Karpas-422 (cell line): Measurements from ENCODE around the gene IQGAP2. TPM values are rescaled to one million over a fixed set of nuclear protein-coding genes. Genes with fewer than 3 reads are reported as not detected.

Source experiments
- DNase-seq: peaks from one replicate; pipeline ENCODE4 v3.0.0-alpha.2; 2015
- H2AFZ ChIP-seq: fragments of 200-600 bp; sonication (generic); 2 replicates; pipeline ENCODE4 v1.6.1; 2014; ENCODE audit warnings: antibody characterized with exemption, low read length, mixed read lengths
- H3K27ac ChIP-seq: fragments of 200-600 bp; sonication (generic); 2 replicates; pipeline ENCODE4 v1.5.1; 2014; ENCODE audit warnings: mild to moderate bottlenecking, low read length, moderate library complexity
- H3K27me3 ChIP-seq: fragments of 200-600 bp; sonication (generic); 2 replicates; pipeline ENCODE4 v1.6.1; 2014; ENCODE audit warnings: low read length, mixed read lengths
- H3K36me3 ChIP-seq: fragments of 200-600 bp; sonication (generic); 2 replicates; pipeline ENCODE4 v1.6.1; 2014; ENCODE audit warnings: low read length, mixed read lengths; ENCODE audit not compliant: insufficient read depth
- H3K4me1 ChIP-seq: fragments of 200-600 bp; sonication (generic); 2 replicates; pipeline ENCODE4 v1.6.1; 2014; ENCODE audit warnings: mild to moderate bottlenecking, low read length, mixed read lengths
- H3K4me2 ChIP-seq: fragments of 200-600 bp; sonication (generic); 2 replicates; pipeline ENCODE4 v1.6.1; 2014; ENCODE audit warnings: low read length, low read depth, mild to moderate bottlenecking; ENCODE audit not compliant: poor library complexity, severe bottlenecking
- H3K4me3 ChIP-seq: fragments of 200-600 bp; sonication (generic); 2 replicates; pipeline ENCODE4 v1.5.1; 2014; ENCODE audit warnings: mild to moderate bottlenecking, antibody characterized with exemption, low read length, mixed read lengths
- H3K79me2 ChIP-seq: fragments of 200-600 bp; sonication (generic); 2 replicates; pipeline ENCODE4 v1.6.1; 2014; ENCODE audit warnings: mild to moderate bottlenecking, low read length, mixed read lengths
- H3K9ac ChIP-seq: fragments of 200-600 bp; sonication (generic); 2 replicates; pipeline ENCODE4 v1.6.0; 2014; ENCODE audit warnings: low read length
- H3K9me2 ChIP-seq: fragments of 200-600 bp; sonication (generic), shearing (Covaris generic); replicated peaks from 2 replicates; pipeline ENCODE4 v1.6.0; 2014; ENCODE audit warnings: mild to moderate bottlenecking, low read length, moderate library complexity; ENCODE audit not compliant: insufficient read depth
- H3K9me3 ChIP-seq: fragments of 300-700, 200-600 bp; sonication (generic); 2 replicates; pipeline ENCODE4 v1.6.1; 2014; ENCODE audit warnings: low read length, mixed read lengths
- H4K20me1 ChIP-seq: fragments of 200-600 bp; sonication (generic); 2 replicates; pipeline ENCODE4 v1.6.1; 2014; ENCODE audit warnings: mild to moderate bottlenecking, antibody characterized with exemption, low read length, low read depth; ENCODE audit not compliant: insufficient read depth
- total RNA-seq: library from RNA; depleted of rRNA; stranded (reverse); fragments of >200 nt; shearing (Covaris generic); gene quantifications from 2 replicates; pipeline ENCODE4 v1.2.3, GENCODE V29; 2014; ENCODE audit warnings: low replicate concordance

Gene IQGAP2
- total RNA-seq, 1 experiment from 2014 or later = not detected

DNA sequence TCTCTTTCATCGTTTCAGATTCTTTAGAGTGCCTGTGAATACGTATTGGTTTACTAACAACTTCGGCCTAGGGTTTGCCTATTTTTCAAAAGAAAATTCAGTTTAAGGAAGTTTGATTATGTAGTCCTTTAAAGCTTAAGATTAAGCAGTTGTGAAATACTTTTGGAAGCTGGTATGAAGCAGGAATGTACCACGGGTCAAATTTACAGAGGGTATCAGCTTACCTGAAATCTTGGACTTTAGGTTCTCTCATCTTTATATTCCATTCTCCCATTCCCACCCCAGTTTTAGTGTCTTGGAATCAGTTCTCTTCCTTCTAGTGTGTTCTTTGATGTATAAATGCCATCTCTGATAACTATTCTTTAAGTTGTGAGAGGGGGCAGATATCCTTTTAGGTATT is 53.2 kb downstream of the IQGAP2 start:
- H3K79me2 ChIP-seq = no peaks in the 10 kb centered on the region
- H3K27me3 ChIP-seq = no peaks in the 10 kb centered on the region
- no peaks in the 10 kb centered on the region for H3K9me2 ChIP-seq
- no peaks in the 10 kb centered on the region for H4K20me1 ChIP-seq
- no peak overlapping the region for H2AFZ ChIP-seq
- H3K4me2 ChIP-seq = no peak overlapping the region
- H3K4me1 ChIP-seq = no peaks in the 10 kb centered on the region
- H3K36me3 ChIP-seq = no peaks in the 10 kb centered on the region
- no peak overlapping the region for H3K27ac ChIP-seq
- DNase-seq = no peak
- no peak overlapping the region for H3K9ac ChIP-seq
- H3K4me3 ChIP-seq = no peak overlapping the region
- no peaks in the 10 kb centered on the region for H3K9me3 ChIP-seq

DNA sequence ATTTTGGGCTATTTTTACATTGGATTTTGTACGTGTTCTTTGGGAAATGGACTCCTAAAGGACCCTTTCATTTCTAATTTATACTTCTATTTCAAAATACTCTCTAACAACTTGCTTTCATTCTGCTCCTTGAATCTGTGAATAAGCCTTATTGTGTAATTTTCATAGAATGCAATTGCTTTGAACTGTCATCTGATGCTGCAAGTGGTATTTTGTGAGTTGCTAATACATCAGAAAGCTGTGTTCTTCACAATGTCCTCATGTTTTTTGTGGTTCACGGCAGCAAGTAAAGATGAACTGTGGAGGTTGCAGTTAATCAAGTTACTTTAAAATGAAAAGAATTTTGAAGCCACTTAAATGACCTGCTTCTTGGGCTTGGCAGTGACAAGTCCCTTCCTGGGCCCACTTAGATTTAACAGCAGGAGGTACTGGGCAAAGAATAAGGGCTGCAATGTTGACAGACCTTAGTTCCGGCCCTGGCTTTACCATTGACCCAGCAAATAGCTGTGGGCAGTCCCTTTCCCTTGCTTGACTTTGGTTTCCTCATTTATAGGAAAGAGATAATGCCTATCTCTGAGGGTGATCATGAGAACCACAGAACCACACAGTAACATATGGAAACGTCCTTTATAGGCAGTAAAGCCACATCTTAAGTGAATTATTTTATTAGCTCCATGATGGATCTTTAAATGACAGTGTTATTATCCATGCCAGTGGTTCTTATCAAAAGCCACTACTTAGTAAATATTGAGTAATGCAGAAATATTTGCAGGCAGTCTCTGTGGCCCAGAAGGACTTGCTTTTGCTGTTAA is 54.8 kb downstream of the IQGAP2 start:
- no peaks in the 10 kb centered on the region for H4K20me1 ChIP-seq
- no peak overlapping the region for H3K27ac ChIP-seq
- H3K9ac ChIP-seq = no peak overlapping the region
- H3K4me3 ChIP-seq = no peak overlapping the region
- no peak overlapping the region for H3K4me2 ChIP-seq
- no peaks in the 10 kb centered on the region for H3K4me1 ChIP-seq
- no peaks in the 10 kb centered on the region for H3K36me3 ChIP-seq
- no peak overlapping the region for H2AFZ ChIP-seq
- no peaks in the 10 kb centered on the region for H3K27me3 ChIP-seq
- H3K9me2 ChIP-seq = no peaks in the 10 kb centered on the region
- no peaks in the 10 kb centered on the region for H3K9me3 ChIP-seq
- H3K79me2 ChIP-seq = no peaks in the 10 kb centered on the region
- DNase-seq = no peak

DNA sequence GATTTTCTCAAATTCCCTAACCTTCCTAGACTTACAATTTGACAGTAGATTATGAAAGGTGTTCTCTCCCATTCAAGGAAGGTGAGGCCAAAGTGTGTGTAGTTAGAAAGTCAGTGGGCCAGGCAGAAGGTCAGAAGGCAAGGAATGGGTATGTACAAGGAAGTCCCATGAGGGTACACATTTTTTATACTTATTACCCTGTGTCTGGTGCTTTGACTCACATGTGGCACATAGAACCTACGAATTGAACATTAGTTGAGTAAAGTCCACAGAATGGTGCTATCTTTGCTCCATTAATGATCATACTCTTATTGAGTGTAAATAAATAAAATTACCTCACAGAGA is 55.4 kb downstream of the IQGAP2 start:
- Histone ChIP-seq H3K36me3 (no peaks in the 10 kb centered on the region), H3K27me3 (no peaks in the 10 kb centered on the region), H2AFZ (no peak overlapping the region), H4K20me1 (no peaks in the 10 kb centered on the region), H3K4me2 (no peak overlapping the region), H3K9me3 (no peaks in the 10 kb centered on the region), H3K79me2 (no peaks in the 10 kb centered on the region), H3K9ac (no peak overlapping the region), H3K27ac (no peak overlapping the region), H3K4me3 (no peak overlapping the region), H3K9me2 (no peaks in the 10 kb centered on the region), H3K4me1 (no peaks in the 10 kb centered on the region)
- no peak for DNase-seq

DNA sequence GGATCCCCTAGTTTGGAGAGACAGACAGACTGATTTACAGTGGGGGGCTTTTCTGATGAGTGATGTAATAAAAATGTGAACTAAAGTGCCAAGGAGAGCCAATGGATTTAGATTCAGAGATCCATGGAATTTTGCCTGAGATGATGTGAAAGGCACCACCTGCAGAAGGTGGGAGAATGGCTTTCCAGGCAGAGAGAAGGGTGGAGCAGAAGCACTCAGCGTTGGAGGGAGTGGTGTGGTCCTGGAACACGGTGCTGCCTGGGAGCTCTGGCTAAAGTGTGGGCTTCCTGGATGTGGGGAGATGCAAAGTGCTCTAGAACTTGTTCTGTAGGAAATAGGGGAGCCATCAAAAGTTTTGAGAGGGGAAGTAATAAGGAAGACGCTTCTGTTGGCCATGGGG is 57.0 kb downstream of the IQGAP2 start:
- no peak overlapping the region for H3K4me2 ChIP-seq
- no peaks in the 10 kb centered on the region for H4K20me1 ChIP-seq
- H3K9me3 ChIP-seq = no peaks in the 10 kb centered on the region
- no peak overlapping the region for H2AFZ ChIP-seq
- H3K9ac ChIP-seq = no peak overlapping the region
- H3K4me3 ChIP-seq = no peak overlapping the region
- H3K36me3 ChIP-seq = no peaks in the 10 kb centered on the region
- no peaks in the 10 kb centered on the region for H3K79me2 ChIP-seq
- no peak overlapping the region for H3K27ac ChIP-seq
- no peaks in the 10 kb centered on the region for H3K27me3 ChIP-seq
- no peak for DNase-seq
- H3K9me2 ChIP-seq = no peaks in the 10 kb centered on the region
- no peaks in the 10 kb centered on the region for H3K4me1 ChIP-seq

DNA sequence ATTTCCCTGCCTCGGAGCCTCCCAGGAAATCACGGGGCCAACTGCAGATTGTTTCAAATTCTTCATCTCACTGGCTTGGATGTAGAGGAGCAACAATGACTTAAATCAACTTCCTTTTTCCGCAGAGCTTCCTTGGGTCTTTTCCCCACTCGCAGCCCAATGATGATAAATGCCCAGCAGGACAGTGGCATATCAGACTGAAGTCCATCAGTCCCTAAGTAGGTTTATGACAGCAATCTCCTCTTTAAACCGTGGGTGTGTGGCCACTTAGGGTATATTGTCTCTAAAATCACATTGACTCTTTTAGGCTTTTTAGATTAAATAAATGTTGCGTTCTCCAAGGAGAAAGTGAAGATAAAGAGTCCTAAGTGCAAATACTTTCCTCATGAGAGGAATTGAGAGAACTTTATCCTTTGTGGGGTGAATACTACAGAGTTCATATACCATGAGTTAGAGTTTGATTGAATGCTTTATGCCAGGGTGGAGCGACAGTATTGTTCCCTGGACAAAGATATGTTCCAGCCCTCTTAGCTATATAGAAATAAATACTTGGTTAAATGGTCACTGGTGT is 59.1 kb downstream of the IQGAP2 start:
- no peak overlapping the region for H2AFZ ChIP-seq
- DNase-seq = no peak
- H3K4me3 ChIP-seq = no peak overlapping the region
- H3K9ac ChIP-seq = no peak overlapping the region
- H4K20me1 ChIP-seq = no peaks in the 10 kb centered on the region
- H3K9me3 ChIP-seq = no peaks in the 10 kb centered on the region
- H3K27me3 ChIP-seq = no peaks in the 10 kb centered on the region
- no peaks in the 10 kb centered on the region for H3K4me1 ChIP-seq
- no peaks in the 10 kb centered on the region for H3K79me2 ChIP-seq
- no peak overlapping the region for H3K4me2 ChIP-seq
- no peak overlapping the region for H3K27ac ChIP-seq
- no peaks in the 10 kb centered on the region for H3K9me2 ChIP-seq
- no peaks in the 10 kb centered on the region for H3K36me3 ChIP-seq

DNA sequence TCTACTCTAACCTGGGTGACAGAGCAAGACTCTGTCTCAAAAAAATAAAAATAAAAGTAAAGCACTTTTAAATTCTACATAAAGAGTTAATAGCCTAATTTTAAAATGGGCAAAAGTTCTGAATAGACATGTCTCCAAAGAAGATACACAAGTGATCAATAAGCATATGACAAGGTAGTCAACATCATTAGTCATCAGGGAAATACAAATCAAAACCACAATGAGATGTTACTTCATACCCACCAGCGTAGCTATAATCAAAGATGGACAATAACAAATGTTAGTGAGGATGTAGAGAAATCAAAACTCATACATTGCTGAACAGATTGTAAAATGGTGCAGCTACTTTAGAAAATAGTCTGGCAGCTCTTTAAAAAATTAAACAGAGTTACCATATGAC is 64.1 kb downstream of the IQGAP2 start:
- H3K9me3 ChIP-seq = no peaks in the 10 kb centered on the region
- H3K27me3 ChIP-seq = no peaks in the 10 kb centered on the region
- no peaks in the 10 kb centered on the region for H3K9me2 ChIP-seq
- no peaks in the 10 kb centered on the region for H3K36me3 ChIP-seq
- no peaks in the 10 kb centered on the region for H4K20me1 ChIP-seq
- no peaks in the 10 kb centered on the region for H3K79me2 ChIP-seq
- no peak overlapping the region for H3K4me2 ChIP-seq
- H3K27ac ChIP-seq = no peak overlapping the region
- H3K9ac ChIP-seq = no peak overlapping the region
- H2AFZ ChIP-seq = no peak overlapping the region
- no peak for DNase-seq
- no peak overlapping the region for H3K4me3 ChIP-seq
- no peaks in the 10 kb centered on the region for H3K4me1 ChIP-seq

DNA sequence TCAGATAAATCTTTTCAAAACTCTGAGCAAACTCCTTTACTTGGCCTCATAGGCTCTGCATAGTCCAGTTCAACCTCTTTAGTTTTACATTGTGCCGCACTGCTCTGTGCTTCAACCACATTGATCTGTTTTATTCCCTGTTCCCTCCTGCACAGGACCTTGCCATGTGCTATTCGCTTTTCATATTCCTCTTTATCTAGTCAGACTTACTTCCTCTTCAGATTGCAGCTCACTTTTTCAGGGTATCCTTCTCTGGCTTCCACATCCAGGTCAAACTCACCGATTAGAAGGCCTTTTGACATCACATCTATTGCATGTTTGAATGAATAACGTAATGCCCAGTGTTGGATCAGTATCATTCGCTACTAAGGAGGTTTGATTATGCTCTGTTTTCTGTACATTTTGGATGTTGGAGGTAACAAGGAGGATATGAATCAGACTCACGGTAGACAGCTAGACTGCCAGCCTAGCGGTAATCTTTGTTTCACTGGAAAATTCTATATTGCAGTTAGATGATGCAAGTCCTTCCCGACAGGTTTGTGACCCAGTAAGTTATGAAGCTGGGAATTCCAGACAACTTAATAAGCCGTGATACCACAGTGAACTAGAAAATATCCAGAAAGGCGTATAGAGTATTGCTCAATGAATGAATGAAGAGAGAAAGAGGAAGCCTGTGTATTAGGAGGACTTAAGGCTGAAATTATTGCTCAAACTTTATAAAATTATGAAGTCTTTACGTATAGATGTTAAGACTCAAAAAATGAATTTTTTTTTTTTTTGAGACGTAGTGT is 65.7 kb downstream of the IQGAP2 start:
- DNase-seq = no peak
- Histone ChIP-seq H2AFZ (no peak overlapping the region), H3K9me3 (no peaks in the 10 kb centered on the region), H3K4me2 (no peak overlapping the region), H4K20me1 (no peaks in the 10 kb centered on the region), H3K79me2 (no peaks in the 10 kb centered on the region), H3K4me1 (no peaks in the 10 kb centered on the region), H3K9me2 (no peaks in the 10 kb centered on the region), H3K27ac (no peak overlapping the region), H3K9ac (no peak overlapping the region), H3K36me3 (no peaks in the 10 kb centered on the region), H3K27me3 (no peaks in the 10 kb centered on the region), H3K4me3 (no peak overlapping the region)

DNA sequence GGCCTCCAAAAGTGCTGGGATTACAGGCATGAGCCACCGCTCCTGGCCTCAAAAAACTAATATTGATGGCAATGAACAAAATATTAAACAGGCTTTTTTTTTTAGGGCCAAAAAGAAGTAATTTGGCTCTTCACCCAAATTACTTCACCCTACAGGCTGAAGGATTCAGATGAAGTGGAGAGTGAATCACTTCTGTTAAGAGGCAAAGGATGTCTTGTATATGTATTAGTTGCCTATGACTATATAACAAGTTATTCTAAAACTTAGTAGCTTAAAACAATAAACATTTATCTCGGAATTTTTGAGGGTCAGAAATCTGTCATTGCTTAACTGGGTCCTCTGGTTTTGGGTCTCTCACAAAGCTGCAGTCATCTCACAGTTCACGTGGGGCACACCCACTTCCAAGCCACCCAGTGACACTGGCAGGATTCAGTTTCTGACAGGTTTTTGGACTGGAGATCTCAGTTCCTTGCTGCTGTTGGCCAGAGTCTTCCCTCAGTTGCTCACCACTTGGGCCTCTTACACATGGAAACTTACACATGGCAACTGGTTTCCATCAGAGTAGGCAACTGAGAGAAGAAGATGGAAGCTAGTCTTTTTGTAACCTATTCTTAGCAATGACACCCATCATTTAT is 66.7 kb downstream of the IQGAP2 start:
- no peak overlapping the region for H3K9ac ChIP-seq
- H3K9me2 ChIP-seq = no peaks in the 10 kb centered on the region
- no peak overlapping the region for H2AFZ ChIP-seq
- no peaks in the 10 kb centered on the region for H4K20me1 ChIP-seq
- DNase-seq = no peak
- H3K4me1 ChIP-seq = no peaks in the 10 kb centered on the region
- no peaks in the 10 kb centered on the region for H3K27me3 ChIP-seq
- H3K4me3 ChIP-seq = no peak overlapping the region
- no peaks in the 10 kb centered on the region for H3K36me3 ChIP-seq
- H3K79me2 ChIP-seq = no peaks in the 10 kb centered on the region
- H3K4me2 ChIP-seq = no peak overlapping the region
- H3K27ac ChIP-seq = no peak overlapping the region
- no peaks in the 10 kb centered on the region for H3K9me3 ChIP-seq
